OCI-LY3 (cell line): ENCODE measurements around the gene ERGIC1.

Source experiments
- CTCF ChIP-seq: fragments of 200-600, 300-600 bp; sonication (generic); IDR thresholded peaks from 2 replicates; pipeline ENCODE4 v1.5.1; 2014; ENCODE audit warnings: antibody characterized with exemption, low read length, low read depth
- EZH2phosphoT487 ChIP-seq: fragments of 200-600 bp; shearing (Covaris generic); IDR thresholded peaks from 2 replicates; pipeline ENCODE4 v1.6.1; 2018; ENCODE audit warnings: antibody characterized with exemption, mixed run types, low read depth

- TF ChIP-seq CTCF: no peak
- TF ChIP-seq EZH2phosphoT487: no peak
Measured at GRCh38 chr5:172898218-172898842, 64.3 kb downstream of the ERGIC1 start.
